HG02623 (cell line): Measurements from ENCODE around the gene SPEG.

Experiments used
- ATAC-seq: cut with Tn5 transposase; IDR thresholded peaks from one replicate; pipeline ENCODE4 v1.9.1; 2021; ENCODE audit warnings: moderate library complexity; ENCODE audit not compliant: unreplicated experiment

The SPEG gene

DNA sequence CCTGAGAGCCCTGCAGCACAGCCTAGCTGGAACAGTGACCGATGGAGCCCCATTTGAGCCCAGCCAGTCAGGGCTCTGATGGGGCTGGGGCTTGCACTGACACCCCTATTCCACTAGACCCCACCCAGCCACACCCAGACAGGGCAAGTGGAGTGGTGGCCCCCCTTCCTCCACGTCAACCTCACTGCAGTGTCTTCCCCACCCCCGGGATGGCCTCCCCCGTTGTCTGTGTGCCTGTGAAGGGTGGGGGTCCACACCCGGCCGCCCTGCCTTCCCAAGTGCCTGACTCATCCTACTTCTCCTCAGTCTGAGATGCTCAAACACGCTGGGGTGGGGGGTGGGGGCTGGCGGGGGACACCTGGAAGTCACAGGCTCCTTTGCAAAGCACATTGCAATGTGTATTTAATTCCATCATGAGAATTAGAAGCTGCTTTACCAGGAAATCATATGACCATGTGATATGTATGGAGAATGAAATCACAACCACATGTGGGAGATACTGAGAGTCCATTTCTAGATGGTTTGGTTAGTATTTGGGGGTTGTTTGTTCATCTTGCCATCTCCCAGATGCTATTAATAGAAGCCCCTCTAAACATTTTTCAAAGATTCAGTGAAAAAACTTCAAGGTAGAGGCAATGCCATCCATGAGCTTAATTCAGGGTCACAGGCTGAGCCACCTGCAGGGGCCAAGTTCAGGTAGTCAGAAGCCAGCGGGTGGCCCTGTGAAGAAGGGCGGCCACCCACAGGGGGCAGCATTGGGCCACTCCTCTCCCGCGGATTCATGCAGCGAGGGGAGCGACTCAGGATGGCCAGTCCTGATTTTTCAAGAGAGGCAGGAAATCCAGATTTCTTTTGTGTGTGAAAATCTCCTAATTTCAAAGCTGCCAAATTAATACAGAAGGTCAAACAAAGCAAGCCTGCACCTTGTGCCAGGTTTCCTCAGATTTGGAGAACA, 41.3 kb downstream of the SPEG start:
- no peak for ATAC-seq

DNA sequence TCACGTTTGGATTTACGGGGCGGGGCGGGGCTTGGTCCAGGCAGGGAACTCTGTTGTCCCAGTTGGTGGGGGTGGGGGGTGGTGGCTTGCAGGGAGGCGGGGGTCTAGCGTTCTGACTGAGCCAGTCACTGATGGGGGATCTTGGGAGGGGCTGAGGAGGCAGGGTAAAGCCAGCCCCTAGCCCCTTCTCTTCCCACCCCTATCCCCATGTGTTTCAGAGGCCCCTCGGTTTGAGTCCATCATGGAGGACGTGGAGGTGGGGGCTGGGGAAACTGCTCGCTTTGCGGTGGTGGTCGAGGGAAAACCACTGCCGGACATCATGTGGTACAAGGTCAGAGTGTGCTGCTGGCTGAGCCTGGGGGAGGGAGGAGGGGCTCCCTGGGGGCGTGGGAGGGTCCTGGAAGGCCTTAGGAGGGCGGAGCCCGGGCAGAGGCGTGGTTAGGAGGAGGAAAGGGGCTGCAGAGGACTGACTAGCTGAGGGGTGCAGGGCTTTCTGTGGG, 42.1 kb downstream of the SPEG start:
- ATAC-seq, result no peak

DNA sequence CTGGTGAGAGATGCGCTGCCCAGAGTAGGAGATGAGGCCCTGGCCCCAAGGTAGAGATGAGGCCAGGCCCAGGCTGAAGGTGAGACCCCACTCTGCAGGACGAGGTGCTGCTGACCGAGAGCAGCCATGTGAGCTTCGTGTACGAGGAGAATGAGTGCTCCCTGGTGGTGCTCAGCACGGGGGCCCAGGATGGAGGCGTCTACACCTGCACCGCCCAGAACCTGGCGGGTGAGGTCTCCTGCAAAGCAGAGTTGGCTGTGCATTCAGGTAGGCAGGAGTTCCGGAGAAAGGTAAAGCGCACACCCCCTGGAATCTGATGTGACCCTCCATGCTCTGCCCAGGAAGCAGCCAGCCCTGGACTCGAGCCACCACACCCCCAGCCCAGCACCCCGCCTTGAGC, 42.5 kb downstream of the SPEG start:
- ATAC-seq, result no peak

DNA sequence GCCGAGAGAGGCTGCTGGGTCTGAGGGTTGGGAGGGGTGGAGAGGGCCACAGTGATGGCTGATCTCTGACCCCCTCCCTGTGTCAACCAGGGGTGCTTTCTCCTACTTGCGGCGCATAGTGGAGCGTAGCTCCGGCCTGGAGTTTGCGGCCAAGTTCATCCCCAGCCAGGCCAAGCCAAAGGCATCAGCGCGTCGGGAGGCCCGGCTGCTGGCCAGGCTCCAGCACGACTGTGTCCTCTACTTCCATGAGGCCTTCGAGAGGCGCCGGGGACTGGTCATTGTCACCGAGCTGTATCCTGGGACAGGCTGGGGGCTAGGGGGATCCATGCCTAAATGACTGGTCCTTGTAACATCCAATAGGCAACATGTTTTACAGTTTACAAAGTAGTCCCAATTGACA, 43.2 kb downstream of the SPEG start:
- ATAC-seq, result no peak

DNA sequence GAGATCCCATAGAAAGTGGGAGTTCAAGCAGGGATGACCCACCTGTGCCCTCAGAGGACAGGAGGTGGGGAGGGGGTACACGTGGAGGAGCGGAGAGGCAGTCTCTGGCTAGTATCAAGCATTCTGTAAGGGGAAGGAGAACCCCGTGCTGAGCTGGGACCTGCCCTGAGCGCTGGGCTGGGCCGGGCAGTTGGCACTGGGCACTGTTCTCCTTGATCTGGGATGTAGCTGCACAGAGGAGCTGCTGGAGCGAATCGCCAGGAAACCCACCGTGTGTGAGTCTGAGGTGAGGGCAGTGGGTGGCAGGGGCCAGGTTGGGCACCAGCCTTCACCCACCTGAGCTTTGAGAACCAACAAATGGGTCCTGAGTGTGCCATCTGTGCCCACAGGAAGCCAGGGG, 44.3 kb downstream of the SPEG start:
- ATAC-seq, result no peak

DNA sequence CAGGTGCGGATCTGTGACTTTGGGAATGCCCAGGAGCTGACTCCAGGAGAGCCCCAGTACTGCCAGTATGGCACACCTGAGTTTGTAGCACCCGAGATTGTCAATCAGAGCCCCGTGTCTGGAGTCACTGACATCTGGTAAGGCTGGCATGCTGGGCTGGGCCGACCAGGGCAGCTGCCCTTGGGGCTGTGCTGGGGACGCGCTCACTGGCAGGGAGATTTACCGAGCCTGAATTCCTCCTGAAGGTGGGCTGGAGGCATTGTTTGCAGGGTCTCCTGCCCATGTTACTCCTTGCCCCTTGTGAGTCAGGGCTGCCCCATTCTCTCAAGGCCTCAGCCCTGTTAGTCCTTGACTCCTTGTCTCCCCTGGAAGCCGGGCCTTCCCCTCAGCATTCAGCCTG, 45.4 kb downstream of the SPEG start:
- ATAC-seq, result no peak

DNA sequence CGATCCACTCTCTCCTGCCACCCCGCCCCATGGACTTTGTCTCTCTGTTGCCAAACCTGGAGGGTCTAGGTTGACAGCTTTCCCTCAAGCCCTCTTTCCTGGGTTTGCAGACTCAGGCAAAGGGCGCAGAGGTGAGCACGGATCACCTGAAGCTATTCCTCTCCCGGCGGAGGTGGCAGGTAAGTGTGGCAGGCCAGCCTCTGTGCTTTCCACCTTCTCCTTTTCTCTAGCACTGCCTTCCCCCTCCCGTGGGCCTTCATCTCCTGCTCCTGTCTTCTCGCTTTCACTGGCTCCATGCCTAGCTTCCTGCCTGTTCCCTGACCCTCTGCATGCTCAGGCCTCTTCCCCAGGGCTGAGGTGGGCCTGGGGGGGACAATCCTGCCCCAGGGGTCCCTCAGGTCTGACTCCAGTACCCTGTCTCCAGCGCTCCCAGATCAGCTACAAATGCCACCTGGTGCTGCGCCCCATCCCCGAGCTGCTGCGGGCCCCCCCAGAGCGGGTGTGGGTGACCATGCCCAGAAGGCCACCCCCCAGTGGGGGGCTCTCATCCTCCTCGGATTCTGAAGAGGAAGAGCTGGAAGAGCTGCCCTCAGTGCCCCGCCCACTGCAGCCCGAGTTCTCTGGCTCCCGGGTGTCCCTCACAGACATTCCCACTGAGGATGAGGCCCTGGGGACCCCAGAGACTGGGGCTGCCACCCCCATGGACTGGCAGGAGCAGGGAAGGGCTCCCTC, 48.2 kb downstream of the SPEG start:
- no peak for ATAC-seq

DNA sequence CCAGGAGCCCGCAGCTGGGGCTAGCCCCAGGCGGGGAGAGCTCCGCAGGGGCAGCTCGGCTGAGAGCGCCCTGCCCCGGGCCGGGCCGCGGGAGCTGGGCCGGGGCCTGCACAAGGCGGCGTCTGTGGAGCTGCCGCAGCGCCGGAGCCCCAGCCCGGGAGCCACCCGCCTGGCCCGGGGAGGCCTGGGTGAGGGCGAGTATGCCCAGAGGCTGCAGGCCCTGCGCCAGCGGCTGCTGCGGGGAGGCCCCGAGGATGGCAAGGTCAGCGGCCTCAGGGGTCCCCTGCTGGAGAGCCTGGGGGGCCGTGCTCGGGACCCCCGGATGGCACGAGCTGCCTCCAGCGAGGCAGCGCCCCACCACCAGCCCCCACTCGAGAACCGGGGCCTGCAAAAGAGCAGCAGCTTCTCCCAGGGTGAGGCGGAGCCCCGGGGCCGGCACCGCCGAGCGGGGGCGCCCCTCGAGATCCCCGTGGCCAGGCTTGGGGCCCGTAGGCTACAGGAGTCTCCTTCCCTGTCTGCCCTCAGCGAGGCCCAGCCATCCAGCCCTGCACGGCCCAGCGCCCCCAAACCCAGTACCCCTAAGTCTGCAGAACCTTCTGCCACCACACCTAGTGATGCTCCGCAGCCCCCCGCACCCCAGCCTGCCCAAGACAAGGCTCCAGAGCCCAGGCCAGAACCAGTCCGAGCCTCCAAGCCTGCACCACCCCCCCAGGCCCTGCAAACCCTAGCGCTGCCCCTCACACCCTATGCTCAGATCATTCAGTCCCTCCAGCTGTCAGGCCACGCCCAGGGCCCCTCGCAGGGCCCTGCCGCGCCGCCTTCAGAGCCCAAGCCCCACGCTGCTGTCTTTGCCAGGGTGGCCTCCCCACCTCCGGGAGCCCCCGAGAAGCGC, 49.1 kb downstream of the SPEG start:
- no peak for ATAC-seq

DNA sequence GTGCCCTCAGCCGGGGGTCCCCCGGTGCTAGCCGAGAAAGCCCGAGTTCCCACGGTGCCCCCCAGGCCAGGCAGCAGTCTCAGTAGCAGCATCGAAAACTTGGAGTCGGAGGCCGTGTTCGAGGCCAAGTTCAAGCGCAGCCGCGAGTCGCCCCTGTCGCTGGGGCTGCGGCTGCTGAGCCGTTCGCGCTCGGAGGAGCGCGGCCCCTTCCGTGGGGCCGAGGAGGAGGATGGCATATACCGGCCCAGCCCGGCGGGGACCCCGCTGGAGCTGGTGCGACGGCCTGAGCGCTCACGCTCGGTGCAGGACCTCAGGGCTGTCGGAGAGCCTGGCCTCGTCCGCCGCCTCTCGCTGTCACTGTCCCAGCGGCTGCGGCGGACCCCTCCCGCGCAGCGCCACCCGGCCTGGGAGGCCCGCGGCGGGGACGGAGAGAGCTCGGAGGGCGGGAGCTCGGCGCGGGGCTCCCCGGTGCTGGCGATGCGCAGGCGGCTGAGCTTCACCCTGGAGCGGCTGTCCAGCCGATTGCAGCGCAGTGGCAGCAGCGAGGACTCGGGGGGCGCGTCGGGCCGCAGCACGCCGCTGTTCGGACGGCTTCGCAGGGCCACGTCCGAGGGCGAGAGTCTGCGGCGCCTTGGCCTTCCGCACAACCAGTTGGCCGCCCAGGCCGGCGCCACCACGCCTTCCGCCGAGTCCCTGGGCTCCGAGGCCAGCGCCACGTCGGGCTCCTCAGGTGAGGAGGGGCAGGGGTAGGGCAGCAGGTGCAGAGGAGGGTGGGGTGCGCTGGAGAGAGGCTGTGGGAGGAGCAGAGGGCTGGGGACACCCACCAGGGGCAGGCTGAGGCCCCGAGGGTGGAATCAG, 49.9 kb downstream of the SPEG start:
- no peak for ATAC-seq

DNA sequence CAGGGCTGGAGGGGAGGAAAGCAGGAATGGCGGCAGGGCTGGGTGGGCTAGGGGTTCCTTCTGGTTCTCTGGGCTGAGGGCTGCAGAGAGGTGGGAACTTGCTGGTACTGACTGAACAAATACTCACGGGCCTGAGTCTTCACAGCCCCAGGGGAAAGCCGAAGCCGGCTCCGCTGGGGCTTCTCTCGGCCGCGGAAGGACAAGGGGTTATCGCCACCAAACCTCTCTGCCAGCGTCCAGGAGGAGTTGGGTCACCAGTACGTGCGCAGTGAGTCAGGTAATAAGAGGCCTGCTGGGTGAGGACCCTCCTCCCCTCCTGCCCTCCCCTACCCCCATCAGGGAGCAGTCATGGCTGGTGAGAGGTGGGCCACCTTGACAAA, 50.5 kb downstream of the SPEG start:
- no peak for ATAC-seq

DNA sequence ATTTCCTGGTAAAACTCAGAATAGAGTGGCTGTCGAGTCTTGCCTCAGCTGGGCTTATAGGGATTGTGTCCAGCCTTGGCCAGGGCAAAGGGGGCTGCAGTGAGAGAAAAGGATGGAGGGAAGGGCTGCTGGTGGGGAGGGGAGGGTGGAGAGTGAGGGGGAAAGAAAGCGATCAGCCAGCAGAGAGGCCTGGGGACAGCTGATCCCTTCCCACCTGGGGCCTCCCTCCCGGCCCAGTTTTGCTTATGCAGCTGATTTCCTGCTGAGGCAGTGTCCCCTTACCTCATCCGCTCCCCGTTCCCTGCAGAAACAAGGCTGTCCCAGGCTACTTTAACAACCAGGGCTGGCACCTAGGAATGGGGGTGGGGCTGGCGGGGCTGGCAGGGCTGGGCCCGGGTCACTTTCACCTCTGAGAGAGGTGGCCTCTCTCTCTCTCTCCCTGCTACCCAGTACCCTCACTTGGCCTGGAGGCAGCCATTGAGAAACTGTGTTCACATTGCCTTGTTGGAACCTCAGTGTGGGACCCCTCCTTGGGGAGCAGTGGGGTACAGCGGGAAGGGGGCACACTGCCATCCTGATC, 51.8 kb downstream of the SPEG start:
- no peak for ATAC-seq

DNA sequence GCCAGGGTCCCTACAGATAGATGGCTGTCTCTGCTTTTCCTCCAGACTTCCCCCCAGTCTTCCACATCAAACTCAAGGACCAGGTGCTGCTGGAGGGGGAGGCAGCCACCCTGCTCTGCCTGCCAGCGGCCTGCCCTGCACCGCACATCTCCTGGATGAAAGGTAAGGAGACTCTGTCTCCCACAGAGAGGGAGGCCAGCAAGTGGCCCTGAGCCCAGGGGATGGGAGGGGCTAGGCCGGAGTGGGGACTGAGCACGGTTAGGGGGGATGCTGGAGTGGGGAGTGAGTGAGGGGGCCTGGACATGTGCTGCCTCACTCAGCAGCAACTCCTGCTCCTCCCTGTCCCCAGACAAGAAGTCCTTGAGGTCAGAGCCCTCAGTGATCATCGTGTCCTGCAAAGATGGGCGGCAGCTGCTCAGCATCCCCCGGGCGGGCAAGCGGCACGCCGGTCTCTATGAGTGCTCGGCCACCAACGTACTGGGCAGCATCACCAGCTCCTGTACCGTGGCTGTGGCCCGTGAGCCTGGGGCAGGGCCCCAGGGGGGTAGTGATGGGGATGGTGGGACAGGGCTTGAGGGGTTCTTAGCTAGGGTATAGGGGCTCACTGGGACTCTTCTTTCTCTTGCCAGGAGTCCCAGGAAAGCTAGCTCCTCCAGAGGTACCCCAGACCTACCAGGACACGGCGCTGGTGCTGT, 53.7 kb downstream of the SPEG start:
- ATAC-seq, result no peak

DNA sequence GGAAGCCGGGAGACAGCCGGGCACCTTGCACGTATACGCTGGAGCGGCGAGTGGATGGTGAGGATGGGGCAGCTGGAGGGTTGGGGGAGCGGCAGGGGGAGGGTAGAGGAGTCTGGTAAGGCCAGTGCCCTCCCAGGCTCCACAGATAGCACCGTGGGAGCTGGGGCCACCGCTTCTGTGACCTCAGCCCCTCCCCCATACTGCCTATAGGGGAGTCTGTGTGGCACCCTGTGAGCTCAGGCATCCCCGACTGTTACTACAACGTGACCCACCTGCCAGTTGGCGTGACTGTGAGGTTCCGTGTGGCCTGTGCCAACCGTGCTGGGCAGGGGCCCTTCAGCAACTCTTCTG, 54.2 kb downstream of the SPEG start:
- no peak for ATAC-seq

DNA sequence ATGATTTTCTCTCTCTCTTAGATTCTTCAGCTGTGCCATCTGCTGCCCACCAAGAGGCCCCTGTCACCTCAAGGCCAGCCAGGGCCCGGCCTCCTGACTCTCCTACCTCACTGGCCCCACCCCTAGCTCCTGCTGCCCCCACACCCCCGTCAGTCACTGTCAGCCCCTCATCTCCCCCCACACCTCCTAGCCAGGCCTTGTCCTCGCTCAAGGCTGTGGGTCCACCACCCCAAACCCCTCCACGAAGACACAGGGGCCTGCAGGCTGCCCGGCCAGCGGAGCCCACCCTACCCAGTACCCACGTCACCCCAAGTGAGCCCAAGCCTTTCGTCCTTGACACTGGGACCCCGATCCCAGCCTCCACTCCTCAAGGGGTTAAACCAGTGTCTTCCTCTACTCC, 54.7 kb downstream of the SPEG start:
- ATAC-seq, result no peak

DNA sequence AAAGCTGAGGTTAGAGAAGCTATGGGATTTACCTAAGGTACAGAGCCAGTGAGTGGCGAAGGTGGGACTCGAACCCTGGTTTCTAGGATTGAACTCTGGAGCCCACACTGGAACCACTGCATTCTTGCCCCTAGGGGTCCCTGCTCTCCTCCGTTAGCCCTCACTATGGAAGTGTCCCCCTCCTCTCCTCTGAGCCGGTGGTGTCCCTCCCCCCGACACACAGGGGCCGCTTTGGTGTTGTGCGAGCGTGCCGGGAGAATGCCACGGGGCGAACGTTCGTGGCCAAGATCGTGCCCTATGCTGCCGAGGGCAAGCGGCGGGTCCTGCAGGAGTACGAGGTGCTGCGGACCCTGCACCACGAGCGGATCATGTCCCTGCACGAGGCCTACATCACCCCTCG, 55.5 kb downstream of the SPEG start:
- no peak for ATAC-seq

DNA sequence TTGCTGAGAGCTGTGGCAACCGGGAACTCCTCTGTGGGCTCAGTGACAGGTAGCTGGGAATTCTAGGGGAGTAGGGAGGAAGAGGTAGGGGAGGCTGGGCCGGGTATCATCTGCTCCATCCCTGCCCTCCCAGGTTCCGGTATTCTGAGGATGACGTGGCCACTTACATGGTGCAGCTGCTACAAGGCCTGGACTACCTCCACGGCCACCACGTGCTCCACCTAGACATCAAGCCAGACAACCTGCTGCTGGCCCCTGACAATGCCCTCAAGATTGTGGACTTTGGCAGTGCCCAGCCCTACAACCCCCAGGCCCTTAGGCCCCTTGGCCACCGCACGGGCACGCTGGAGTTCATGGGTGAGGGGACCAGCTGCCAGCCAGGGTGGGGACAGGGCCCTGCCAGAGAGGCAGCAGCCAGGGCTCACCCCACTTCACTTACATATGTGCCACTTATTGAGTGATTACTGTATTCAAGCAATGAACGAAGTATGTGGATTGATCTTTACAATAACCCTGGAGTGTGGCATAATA, 56.0 kb downstream of the SPEG start:
- no peak for ATAC-seq

DNA sequence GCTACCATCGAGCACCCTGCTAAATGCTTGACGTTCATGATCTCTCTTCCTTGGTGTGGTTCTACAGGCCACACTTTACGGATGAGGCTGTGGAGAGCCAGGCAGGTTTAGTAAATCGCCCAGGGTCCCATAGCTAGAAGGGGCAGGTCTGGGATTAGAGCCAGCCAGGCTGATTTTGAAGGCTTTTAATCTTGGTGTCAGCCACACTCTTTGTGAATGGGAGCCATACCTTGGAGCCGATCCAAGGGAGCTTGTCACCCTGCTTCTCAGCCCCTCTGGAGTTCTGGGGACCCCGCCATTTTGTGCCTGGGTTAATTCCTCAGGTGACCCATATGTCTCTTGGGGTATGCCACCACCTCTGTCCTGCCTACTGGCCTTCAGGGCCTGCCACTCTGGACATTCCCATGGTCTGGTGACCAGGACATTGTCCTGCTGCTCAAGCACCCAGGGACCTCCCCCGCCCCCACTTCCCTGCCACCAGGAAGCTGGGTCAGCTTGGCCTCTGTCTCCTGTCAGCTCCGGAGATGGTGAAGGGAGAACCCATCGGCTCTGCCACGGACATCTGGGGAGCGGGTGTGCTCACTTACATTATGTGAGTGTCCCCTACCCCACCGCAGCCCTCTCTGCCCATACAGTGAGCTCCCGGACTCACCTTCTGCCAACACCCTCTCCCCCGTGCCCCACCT, 56.8 kb downstream of the SPEG start:
- ATAC-seq, result no peak

DNA sequence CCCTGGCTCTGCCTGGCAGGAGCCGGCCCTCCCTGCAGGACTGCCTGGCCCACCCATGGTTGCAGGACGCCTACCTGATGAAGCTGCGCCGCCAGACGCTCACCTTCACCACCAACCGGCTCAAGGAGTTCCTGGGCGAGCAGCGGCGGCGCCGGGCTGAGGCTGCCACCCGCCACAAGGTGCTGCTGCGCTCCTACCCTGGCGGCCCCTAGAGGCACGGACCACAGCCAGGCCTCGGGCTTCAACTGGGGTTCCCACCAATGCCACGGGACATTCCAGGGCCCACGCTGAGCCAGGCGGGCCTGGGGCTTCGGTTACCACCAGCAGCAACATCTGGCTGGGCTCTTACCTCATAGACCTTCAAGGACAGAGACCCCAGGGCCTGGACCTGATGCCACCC, 57.9 kb downstream of the SPEG start:
- ATAC-seq, result no peak

DNA sequence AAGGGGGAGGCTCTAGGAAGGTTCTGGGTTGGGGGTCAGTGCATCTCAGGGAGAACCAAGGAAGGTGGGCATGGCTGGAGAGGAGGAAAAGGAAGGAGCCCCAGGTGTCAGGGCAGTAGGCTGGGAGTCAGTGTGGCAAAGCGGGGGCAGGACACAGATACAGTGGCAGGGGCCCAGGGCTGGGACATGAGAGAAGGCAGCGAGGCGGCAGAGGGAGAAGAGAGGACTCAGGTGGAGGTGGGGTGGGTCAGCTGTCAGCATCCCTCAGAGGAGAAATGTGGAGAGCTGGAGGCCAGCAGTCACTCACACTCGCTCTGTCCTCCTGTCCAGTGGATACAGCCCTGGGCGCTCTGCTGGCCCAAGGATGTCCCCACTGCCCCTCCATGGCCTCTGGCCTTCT, 58.4 kb downstream of the SPEG start:
- no peak for ATAC-seq
